Kidney (tissue), 14 donors: ENCODE results near the gene ACVR1. TPM values are rescaled to one million over a fixed set of nuclear protein-coding genes. Genes with fewer than 3 reads are reported as not detected.

ENCODE experiments used
- DNase-seq, 5 donors: peaks; one replicate each; pipeline ENCODE4 v3.0.0-alpha.2; 2013 to 2020
- FAIRE-seq: peaks from 2 replicates; lab custom pipeline; 2012; peaks lifted over from hg19 to GRCh38; lab: Jason Lieb, UNC
- H3K27ac ChIP-seq, 2 donors: one replicate each; pipeline ENCODE4 v1.7.0; 2013; ENCODE audit warnings: low read depth in 2 of 2, low read length in 2 of 2, inconsistent platforms in 1 of 2
- H3K27me3 ChIP-seq: one replicate; pipeline ENCODE4 v1.7.1; 2013; ENCODE audit warnings: low read length, inconsistent platforms; ENCODE audit not compliant: control insufficient read depth, insufficient read depth
- H3K36me3 ChIP-seq, 3 donors: one replicate each; pipeline versions ENCODE4 v1.7.0 to v1.7.1; 2013; ENCODE audit warnings: low read length in 3 of 3, control low read depth in 1 of 3, inconsistent platforms in 1 of 3; ENCODE audit not compliant: insufficient read depth in 3 of 3, control insufficient read depth in 2 of 3
- H3K4me1 ChIP-seq, 3 donors: one replicate each; pipeline versions ENCODE4 v1.7.0 to v1.7.1; 2013; ENCODE audit warnings: low read length in 3 of 3, inconsistent platforms in 1 of 3, low read depth in 1 of 3; ENCODE audit not compliant: control insufficient read depth in 2 of 3, insufficient read depth in 2 of 3
- H3K4me3 ChIP-seq, 3 donors: one replicate each; pipeline versions ENCODE4 v1.7.0 to v1.8.1; 2013; ENCODE audit warnings: low read length in 3 of 3, control low read depth in 1 of 3, inconsistent platforms in 1 of 3
- H3K9ac ChIP-seq, 3 donors: one replicate each; pipeline versions ENCODE4 v1.7.0 to v1.7.1; 2013; ENCODE audit warnings: low read length in 3 of 3, control low read depth in 1 of 3, inconsistent platforms in 1 of 3
- H3K9me3 ChIP-seq, 3 donors: one replicate each; pipeline versions ENCODE4 v1.7.0 to v1.7.1; 2013; ENCODE audit warnings: low read length in 3 of 3, control low read depth in 1 of 3, inconsistent platforms in 1 of 3; ENCODE audit not compliant: control insufficient read depth in 2 of 3, insufficient read depth in 1 of 3
- CTCF ChIP-seq: IDR thresholded peaks from 3 replicates; pipeline ENCODE4 v1.5.1; 2012; ENCODE audit warnings: mild to moderate bottlenecking, moderate library complexity, borderline replicate concordance; ENCODE audit not compliant: insufficient read depth; ENCODE audit errors: extremely low read depth
- intact Hi-C: fragments of 100-400 bp; cut with DNase I; formaldehyde crosslinking; loops from one replicate; pipeline ENCODE4 v1.11.1; 2022
- polyA plus RNA-seq: library from polyadenylated mRNA; stranded (reverse); fragments of 350-450 nt; fragmentation: Illumina TruSeq; extraction: RNeasy Lipid Tissue Mini Kit (QIAGEN cat#74804); gene quantifications from one replicate; pipeline ENCODE4 v1.2.3, GENCODE V29; 2014; ENCODE audit warnings: low read depth, low replicate concordance; ENCODE audit not compliant: insufficient read depth
- total RNA-seq: library from RNA; stranded (reverse); fragmentation: NEBNext Ultra II Directional; extraction: Animal tissue kit (Norgen Biotek cat#: 25700); gene quantifications from one replicate; pipeline ENCODE4 v1.2.1, GENCODE V29; 2021
- donor health status: control.
- donor health status: control.
- donor health status: control.
- donor health status: control.
- donor health status: control.
- donor health status: DM: yes; HTN: yes; CAD: no.
- donor health status: Normal renal cell carcinoma (clear cell type).

Gene ACVR1
- total and polyA plus RNA-seq, 2 donors from 2014 or later: 16.3 to 38.3 TPM

- intact Hi-C loops: no loop called here
- Histone ChIP-seq H3K4me3 (no peak overlapping the region), H3K27ac (no peak overlapping the region), H3K9me3 (no peaks in the 10 kb centered on the region), H3K27me3 (no peaks in the 10 kb centered on the region), H3K4me1 (peaks cover 0 to 4% (median 0%) of the 10 kb centered on the region in 3 donors), H3K9ac (no peak overlapping the region), H3K36me3 (no peaks in the 10 kb centered on the region)
- TF ChIP-seq CTCF: no peak
- FAIRE-seq (no peak), DNase-seq (no peak)
These were observed 9.2 kb downstream of the ACVR1 start for GRCh38 chr2:157866666-157867642.

- intact Hi-C loops: no loop called here
- Histone ChIP-seq H3K27ac (no peak overlapping the region), H3K9me3 (no peaks in the 10 kb centered on the region)
These were observed 9.9 kb downstream of the ACVR1 start for GRCh38 chr2:157866202-157866601.

GRCh38 chr2:157864857-157865430 is 11.2 kb downstream of the ACVR1 start:
- Histone ChIP-seq H3K4me3 (no peak overlapping the region), H3K27me3 (no peaks in the 10 kb centered on the region), H3K9me3 (no peaks in the 10 kb centered on the region), H3K36me3 (no peaks in the 10 kb centered on the region), H3K4me1 (peaks cover 0 to 4% (median 0%) of the 10 kb centered on the region in 3 donors), H3K27ac (no peak overlapping the region), H3K9ac (no peak overlapping the region)
- DNase-seq: no peak
- TF ChIP-seq CTCF: no peak
- intact Hi-C loops: no loop called here
- no peak for FAIRE-seq

More at GRCh38 chr2:157866202-157866601, 9.9 kb downstream of the ACVR1 start:
- no peak for TF ChIP-seq CTCF
- H3K4me3 ChIP-seq: no peak overlapping the region
- FAIRE-seq (no peak), DNase-seq (no peak)
- no peaks in the 10 kb centered on the region for H3K36me3 ChIP-seq
- no peaks in the 10 kb centered on the region for H3K27me3 ChIP-seq
- H3K9ac ChIP-seq: no peak overlapping the region
- H3K4me1 ChIP-seq: peaks cover 0 to 4% (median 0%) of the 10 kb centered on the region in 3 donors
